ENCODE results near the gene WWC2. TPM values are rescaled to one million over a fixed set of nuclear protein-coding genes. Genes with fewer than 3 reads are reported as not detected.

Gene WWC2
- polyA plus RNA-seq, 2 of the 4 experiments (the other 2 are of a cell fraction), result 14.9 to 26.9 TPM

- Histone ChIP-seq H3K4me2 (no peak overlapping the region), H3K9me3 (0 out of 3 replicates have a peak, but pooled peaks cover 3% of the 10 kb centered on the region), H3K4me1 (no peaks in the 10 kb centered on the region), H3K4me3 (no peak overlapping the region), H3K27ac (no peak overlapping the region)
- ATAC-seq (no peak), DNase-seq (ENCODE audit: low read depth in 1 of 2, low spot score in 1 of 2) (no peak), FAIRE-seq (no peak)
- CTCF ChIA-PET, result interaction anchor here (0.7 to 1.7 kb wide), 2 partner anchors 16 to 88 kb away, joined by 3 to 10 read pairs; no protein-coding TSS in a partner anchor
- TF ChIP-seq GATA3 (IDR thresholded peaks at IDR 0.05; ENCODE audit: borderline replicate concordance) (no peak), HOXA7 (CRISPR knock-in tag; IDR thresholded peaks at IDR 0.05) (no peak), RFX5 (IDR thresholded peaks at IDR 0.05) (no peak), BHLHE40 (IDR thresholded peaks at IDR 0.05; ENCODE audit: low read depth, low read length) (no peak), CTCF (IDR thresholded peaks at IDR 0.05) (no peak), EHMT2 (IDR thresholded peaks at IDR 0.05; ENCODE audit: low read depth) (no peak)
- TF ChIP-seq, protein P1, sequence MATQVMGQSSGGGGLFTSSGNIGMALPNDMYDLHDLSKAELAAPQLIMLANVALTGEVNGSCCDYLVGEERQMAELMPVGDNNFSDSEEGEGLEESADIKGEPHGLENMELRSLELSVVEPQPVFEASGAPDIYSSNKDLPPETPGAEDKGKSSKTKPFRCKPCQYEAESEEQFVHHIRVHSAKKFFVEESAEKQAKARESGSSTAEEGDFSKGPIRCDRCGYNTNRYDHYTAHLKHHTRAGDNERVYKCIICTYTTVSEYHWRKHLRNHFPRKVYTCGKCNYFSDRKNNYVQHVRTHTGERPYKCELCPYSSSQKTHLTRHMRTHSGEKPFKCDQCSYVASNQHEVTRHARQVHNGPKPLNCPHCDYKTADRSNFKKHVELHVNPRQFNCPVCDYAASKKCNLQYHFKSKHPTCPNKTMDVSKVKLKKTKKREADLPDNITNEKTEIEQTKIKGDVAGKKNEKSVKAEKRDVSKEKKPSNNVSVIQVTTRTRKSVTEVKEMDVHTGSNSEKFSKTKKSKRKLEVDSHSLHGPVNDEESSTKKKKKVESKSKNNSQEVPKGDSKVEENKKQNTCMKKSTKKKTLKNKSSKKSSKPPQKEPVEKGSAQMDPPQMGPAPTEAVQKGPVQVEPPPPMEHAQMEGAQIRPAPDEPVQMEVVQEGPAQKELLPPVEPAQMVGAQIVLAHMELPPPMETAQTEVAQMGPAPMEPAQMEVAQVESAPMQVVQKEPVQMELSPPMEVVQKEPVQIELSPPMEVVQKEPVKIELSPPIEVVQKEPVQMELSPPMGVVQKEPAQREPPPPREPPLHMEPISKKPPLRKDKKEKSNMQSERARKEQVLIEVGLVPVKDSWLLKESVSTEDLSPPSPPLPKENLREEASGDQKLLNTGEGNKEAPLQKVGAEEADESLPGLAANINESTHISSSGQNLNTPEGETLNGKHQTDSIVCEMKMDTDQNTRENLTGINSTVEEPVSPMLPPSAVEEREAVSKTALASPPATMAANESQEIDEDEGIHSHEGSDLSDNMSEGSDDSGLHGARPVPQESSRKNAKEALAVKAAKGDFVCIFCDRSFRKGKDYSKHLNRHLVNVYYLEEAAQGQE (IDR thresholded peaks at IDR 0.05), result no peak
- 48% methylated on average over 6 of the region's 6 CpGs for WGBS (ENCODE audit: missing lambda C conversion rate)
- POLR2A ChIA-PET, result no interaction called here
Observed at GRCh38 chr4:183057255-183057654, 41.8 kb upstream of the WWC2 start.

- Histone ChIP-seq H3K27ac (no peak overlapping the region), H3K4me1 (no peaks in the 10 kb centered on the region), H3K9me3 (no peaks in the 10 kb centered on the region), H3K4me2 (no peak overlapping the region), H3K4me3 (no peak overlapping the region)
- ATAC-seq, result no peak
- ChIA-PET CTCF (no interaction called here), POLR2A (no interaction called here)
- DNase-seq (ENCODE audit: low read depth in 1 of 2, low spot score in 1 of 2), result no peak
- no peak for FAIRE-seq
- 19% methylated on average over 1 of the region's 1 CpG for WGBS (ENCODE audit: missing lambda C conversion rate)
- no peak for TF ChIP-seq SREBF2 (IDR thresholded peaks at IDR 0.05)
- TF ChIP-seq ZFP36 (IDR thresholded peaks at IDR 0.05; ENCODE audit: borderline replicate concordance, partially characterized antibody), result no peak
- no peak for TF ChIP-seq RARB (CRISPR knock-in tag; IDR thresholded peaks at IDR 0.05)
- no peak for TF ChIP-seq ZSCAN20 (CRISPR knock-in tag; IDR thresholded peaks at IDR 0.05)
- TF ChIP-seq POLR2A (IDR thresholded peaks at IDR 0.05; ENCODE audit: low read length), result no peak
- TF ChIP-seq, protein P2, sequence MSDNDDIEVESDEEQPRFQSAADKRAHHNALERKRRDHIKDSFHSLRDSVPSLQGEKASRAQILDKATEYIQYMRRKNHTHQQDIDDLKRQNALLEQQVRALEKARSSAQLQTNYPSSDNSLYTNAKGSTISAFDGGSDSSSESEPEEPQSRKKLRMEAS (IDR thresholded peaks at IDR 0.05), result no peak
- no peak for TF ChIP-seq EHMT2 (IDR thresholded peaks at IDR 0.05; ENCODE audit: low read depth)
- no peak for TF ChIP-seq RFX5 (IDR thresholded peaks at IDR 0.05)
- no peak for TF ChIP-seq FOSL2 (IDR thresholded peaks at IDR 0.05)
- TF ChIP-seq FOSL2 (CRISPR knock-in tag; IDR thresholded peaks at IDR 0.05), result no peak
- TF ChIP-seq SMC3 (IDR thresholded peaks at IDR 0.05), result no peak
- TF ChIP-seq CBX2 (IDR thresholded peaks at IDR 0.05; ENCODE audit: borderline replicate concordance, low read depth), result no peak
- TF ChIP-seq HOXA7 (CRISPR knock-in tag; IDR thresholded peaks at IDR 0.05), result no peak
- TF ChIP-seq MYC (IDR thresholded peaks at IDR 0.05; ENCODE audit: borderline replicate concordance, low read length), result no peak
- no peak for TF ChIP-seq RNF2 (IDR thresholded peaks at IDR 0.05; ENCODE audit: borderline replicate concordance, low read depth)
Observed at GRCh38 chr4:183059797-183060196, 39.3 kb upstream of the WWC2 start.

GRCh38 chr4:183068502-183068901, 30.6 kb upstream of the WWC2 start:
- Histone ChIP-seq H3K9me3 (0 out of 3 replicates have a peak, but pooled peaks cover 9% of the 10 kb centered on the region), H3K4me2 (no peak overlapping the region), H3K27ac (no peak overlapping the region), H3K4me1 (no peaks in the 10 kb centered on the region), H3K4me3 (no peak overlapping the region)
- ChIA-PET CTCF (interaction anchor here (0.8 to 2.8 kb wide), 4 partner anchors 9 to 194 kb away, joined by 3 to 16 read pairs (median 6); no protein-coding TSS in a partner anchor), POLR2A (no interaction called here)
- FAIRE-seq, result no peak
- no peak for ATAC-seq
- TF ChIP-seq, protein P3, sequence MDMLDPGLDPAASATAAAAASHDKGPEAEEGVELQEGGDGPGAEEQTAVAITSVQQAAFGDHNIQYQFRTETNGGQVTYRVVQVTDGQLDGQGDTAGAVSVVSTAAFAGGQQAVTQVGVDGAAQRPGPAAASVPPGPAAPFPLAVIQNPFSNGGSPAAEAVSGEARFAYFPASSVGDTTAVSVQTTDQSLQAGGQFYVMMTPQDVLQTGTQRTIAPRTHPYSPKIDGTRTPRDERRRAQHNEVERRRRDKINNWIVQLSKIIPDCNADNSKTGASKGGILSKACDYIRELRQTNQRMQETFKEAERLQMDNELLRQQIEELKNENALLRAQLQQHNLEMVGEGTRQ (IDR thresholded peaks at IDR 0.05), result no peak
- TF ChIP-seq, protein P4, sequence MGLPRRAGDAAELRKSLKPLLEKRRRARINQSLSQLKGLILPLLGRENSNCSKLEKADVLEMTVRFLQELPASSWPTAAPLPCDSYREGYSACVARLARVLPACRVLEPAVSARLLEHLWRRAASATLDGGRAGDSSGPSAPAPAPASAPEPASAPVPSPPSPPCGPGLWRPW (IDR thresholded peaks at IDR 0.05), result no peak
- DNase-seq (ENCODE audit: low read depth in 1 of 2, low spot score in 1 of 2), result no peak
- 60% methylated on average over 5 of the region's 5 CpGs for WGBS (ENCODE audit: missing lambda C conversion rate)

Data from A549 (cell line).